H1 (cell line): ENCODE data around the gene RBBP6. TPM values are rescaled to one million over a fixed set of nuclear protein-coding genes. Genes with fewer than 3 reads are reported as not detected.

Source experiments
- CTCF ChIA-PET: fragments of 300-600 bp; sonication (Branson Sonifier 250); formaldehyde crosslinking; loops from one replicate; lab custom pipeline; 2021; ENCODE audit not compliant: partially characterized antibody; lab: Charles Lee
- POLR2A ChIA-PET: fragments of 300-600 bp; sonication (Branson Sonifier 250); formaldehyde crosslinking; loops from one replicate; lab custom pipeline; 2021; ENCODE audit warnings: inconsistent platforms; ENCODE audit not compliant: partially characterized antibody; lab: Charles Lee
- DNase-seq, 2 experiments: peaks; one replicate each; pipeline versions ENCODE4 v3.0.0 to v3.0.0-alpha.2; 2010 to 2022; ENCODE audit warnings: low spot score in 2 of 2, low read depth in 1 of 2, mixed read lengths in 1 of 2
- FAIRE-seq: peaks from 2 replicates; lab custom pipeline; 2011; peaks lifted over from hg19 to GRCh38; lab: Jason Lieb, UNC
- H2AFZ ChIP-seq: 2 replicates; pipeline ENCODE4 v1.8.1; 2012; ENCODE audit warnings: low read length, inconsistent platforms
- H2AK5ac ChIP-seq: 2 replicates; pipeline ENCODE4 v1.6.1; 2013; ENCODE audit warnings: low read depth, low read length
- H2BK120ac ChIP-seq: replicated peaks from 2 replicates; pipeline ENCODE3; 2013; ENCODE audit warnings: low read depth, low read length, inconsistent platforms
- H2BK12ac ChIP-seq: 2 replicates; pipeline ENCODE4 v1.6.1; 2013; ENCODE audit warnings: low read depth, low read length
- H2BK15ac ChIP-seq: 2 replicates; pipeline ENCODE4 v1.6.1; 2013; ENCODE audit warnings: low read length
- H2BK20ac ChIP-seq: 2 replicates; pipeline ENCODE4 v1.6.1; 2013; ENCODE audit warnings: low read length
- H2BK5ac ChIP-seq: 2 replicates; pipeline ENCODE4 v1.6.1; 2013; ENCODE audit warnings: low read depth, low read length
- H3K14ac ChIP-seq: 2 replicates; pipeline ENCODE4 v1.6.1; 2013; ENCODE audit warnings: inconsistent platforms; ENCODE audit not compliant: insufficient read length
- H3K18ac ChIP-seq: 2 replicates; pipeline ENCODE4 v1.6.1; 2013; ENCODE audit warnings: low read length; ENCODE audit errors: extremely low read depth
- H3K23ac ChIP-seq: 2 replicates; pipeline ENCODE4 v1.6.1; 2013; ENCODE audit warnings: inconsistent platforms; ENCODE audit not compliant: insufficient read length
- H3K23me2 ChIP-seq: 2 replicates; pipeline ENCODE4 v1.6.1; 2013; ENCODE audit warnings: low read depth, low read length
- H3K27ac ChIP-seq: 2 replicates; pipeline ENCODE4 v1.6.1; 2011; ENCODE audit warnings: low read depth, low read length, inconsistent platforms
- H3K27me3 ChIP-seq, 4 experiments: replicated peaks in 1 of 4; 1 replicate in 1 of 4; 2 replicates in 3 of 4; pipeline versions ENCODE4 v1.6.1 to v1.8.1; 2011 to 2013; ENCODE audit warnings: low read length in 3 of 4, mild to moderate bottlenecking in 3 of 4, inconsistent platforms in 2 of 4, mixed read lengths in 2 of 4, moderate library complexity in 1 of 4; ENCODE audit not compliant: control insufficient read depth in 3 of 4, insufficient read depth in 3 of 4; ENCODE audit errors: extremely low read depth in 1 of 4
- H3K36me3 ChIP-seq, 4 experiments: 2 replicates each; pipeline versions ENCODE4 v1.6.1 to v1.8.1; 2011 to 2013; ENCODE audit warnings: mild to moderate bottlenecking in 4 of 4, low read length in 3 of 4, moderate library complexity in 2 of 4, control low read depth in 1 of 4, inconsistent platforms in 1 of 4; ENCODE audit not compliant: insufficient read depth in 4 of 4, control insufficient read depth in 2 of 4
- H3K4ac ChIP-seq: replicated peaks from 2 replicates; pipeline ENCODE3; 2013; ENCODE audit warnings: low read length, low read depth, mixed read lengths, inconsistent platforms; ENCODE audit not compliant: insufficient read length
- H3K4me1 ChIP-seq, 4 experiments: replicated peaks in 1 of 4; 1 replicate in 1 of 4; 2 replicates in 3 of 4; pipeline versions ENCODE4 v1.6.1 to v1.8.1; 2011 to 2013; ENCODE audit warnings: low read length in 3 of 4, inconsistent platforms in 2 of 4, mixed read lengths in 1 of 4; ENCODE audit not compliant: insufficient read depth in 4 of 4, control insufficient read depth in 3 of 4
- H3K4me2 ChIP-seq, 2 experiments: 2 replicates each; pipeline versions ENCODE4 v1.6.1 to v1.8.1; 2011 to 2013; ENCODE audit warnings: low read depth in 2 of 2, low read length in 2 of 2, control low read depth in 1 of 2, inconsistent platforms in 1 of 2, mild to moderate bottlenecking in 1 of 2; ENCODE audit not compliant: insufficient read depth in 1 of 2
- H3K4me3 ChIP-seq, 4 experiments: fragments of 200-600, 300-600 bp in 1 of 4; sonication (generic), shearing (Covaris generic), sonication (Bioruptor Twin) in 1 of 4; 2 replicates each; pipeline versions ENCODE4 v1.5.1 to v1.8.1; 2011 to 2016; ENCODE audit warnings: low read length in 4 of 4, low read depth in 3 of 4, control low read depth in 2 of 4, inconsistent platforms in 2 of 4, mild to moderate bottlenecking in 2 of 4, mixed read lengths in 1 of 4, moderate library complexity in 1 of 4; ENCODE audit not compliant: insufficient read depth in 2 of 4; ENCODE audit errors: extremely low read depth in 1 of 4
- H3K56ac ChIP-seq: replicated peaks from 2 replicates; pipeline ENCODE3; 2013; ENCODE audit warnings: low read depth, mild to moderate bottlenecking, mixed read lengths, low read length, inconsistent platforms; ENCODE audit not compliant: insufficient read length
- H3K79me1 ChIP-seq: 2 replicates; pipeline ENCODE4 v1.6.1; 2013; ENCODE audit warnings: low read depth, low read length, control low read depth
- H3K79me2 ChIP-seq, 2 experiments: 2 replicates each; pipeline versions ENCODE4 v1.6.1 to v1.8.1; 2012 to 2013; ENCODE audit warnings: low read length in 2 of 2, mild to moderate bottlenecking in 2 of 2, inconsistent platforms in 1 of 2; ENCODE audit not compliant: insufficient read depth in 2 of 2, control insufficient read depth in 1 of 2
- H3K9ac ChIP-seq, 4 experiments: replicated peaks in 1 of 4; 1 replicate in 1 of 4; 2 replicates in 3 of 4; pipeline versions ENCODE4 v1.6.1 to v1.8.1; 2011 to 2013; ENCODE audit warnings: low read depth in 3 of 4, low read length in 3 of 4, control low read depth in 2 of 4, mild to moderate bottlenecking in 2 of 4, moderate library complexity in 2 of 4, inconsistent platforms in 1 of 4; ENCODE audit errors: extremely low read depth in 1 of 4
- H3K9me3 ChIP-seq, 2 experiments: 2 replicates each; pipeline versions ENCODE4 v1.6.1 to v1.8.1; 2012 to 2013; ENCODE audit warnings: mild to moderate bottlenecking in 2 of 2, moderate library complexity in 2 of 2, control low read depth in 1 of 2, inconsistent platforms in 1 of 2, low read depth in 1 of 2, low read length in 1 of 2, mixed read lengths in 1 of 2; ENCODE audit not compliant: insufficient read depth in 2 of 2
- H4K20me1 ChIP-seq, 2 experiments: replicated peaks in 1 of 2; 2 replicates each; pipeline versions ENCODE3 to v1.8.1; 2011 to 2013; ENCODE audit warnings: inconsistent platforms in 2 of 2, low read length in 2 of 2, mild to moderate bottlenecking in 1 of 2; ENCODE audit not compliant: insufficient read depth in 2 of 2, control insufficient read depth in 1 of 2
- H4K5ac ChIP-seq: 2 replicates; pipeline ENCODE4 v1.6.1; 2013; ENCODE audit warnings: low read length, low read depth, mixed read lengths, inconsistent platforms; ENCODE audit not compliant: insufficient read length
- H4K8ac ChIP-seq: 2 replicates; pipeline ENCODE4 v1.8.0; 2013; ENCODE audit warnings: mild to moderate bottlenecking, moderate library complexity, low read length, inconsistent platforms; ENCODE audit not compliant: insufficient read depth; ENCODE audit errors: extremely low read depth
- H4K91ac ChIP-seq: replicated peaks from 2 replicates; pipeline ENCODE3; 2013; ENCODE audit warnings: low read length, mixed read lengths, inconsistent platforms; ENCODE audit not compliant: insufficient read length
- FOSL1 ChIP-seq: IDR thresholded peaks from 2 replicates; pipeline ENCODE4 v1.6.1; 2011; ENCODE audit warnings: mild to moderate bottlenecking, low read depth, low read length, moderate library complexity; ENCODE audit not compliant: insufficient read depth
- JUND ChIP-seq: IDR thresholded peaks from 2 replicates; pipeline ENCODE4 v1.6.1; 2011; ENCODE audit warnings: mild to moderate bottlenecking, improper control_type of control experiment, low read length
- POLR2AphosphoS5 ChIP-seq: IDR thresholded peaks from 2 replicates; pipeline ENCODE4 v1.6.1; 2011; ENCODE audit warnings: low read depth, low read length
- WGBS, 2 experiments: shearing (Covaris generic) in 1 of 2; methylation state at CpG; one replicate each; pipeline versions ENCODE4 v1.1.6 to v1.1.7; 2013 to 2015; ENCODE audit warnings: low lambda C conversion rate in 2 of 2, mixed read lengths in 2 of 2, inconsistent platforms in 1 of 2, low coverage in 1 of 2, missing lambda C conversion rate in 1 of 2; ENCODE audit not compliant: insufficient replicate concordance in 2 of 2, insufficient coverage in 1 of 2, insufficient read length in 1 of 2; ENCODE audit errors: extremely low coverage in 1 of 2, missing lambda C conversion rate in 1 of 2; 5-methylcytosine and 5-hydroxymethylcytosine counted together
- polyA plus RNA-seq, 7 experiments: library from polyadenylated mRNA; depleted of rRNA in 3 of 7; stranded (reverse) in 5 of 7; unstranded in 2 of 7; fragments of >200 nt in 5 of 7; fragments of 200-250 nt in 2 of 7; gene quantifications; 1 replicate in 5 of 7; 2 replicates in 1 of 7; 4 replicates in 1 of 7; pipeline versions ENCODE4 v1.2.1 to v1.2.3, GENCODE V29; 2011 to 2013; ENCODE audit warnings: missing spikeins in 2 of 7, mixed read lengths in 2 of 7
- total RNA-seq: library from RNA; stranded (reverse); fragmentation: NEBNext Ultra II Directional; extraction: Animal tissue kit (Norgen Biotek cat#: 25700); gene quantifications from 2 replicates; pipeline ENCODE4 v1.2.1, GENCODE V29; 2021

RBBP6 gene
- total and polyA plus RNA-seq, 2 of the 8 experiments (the other 6 are each of a cell fraction or from before 2014, with no cell fraction given), result 22.5 to 54.5 TPM

DNA sequence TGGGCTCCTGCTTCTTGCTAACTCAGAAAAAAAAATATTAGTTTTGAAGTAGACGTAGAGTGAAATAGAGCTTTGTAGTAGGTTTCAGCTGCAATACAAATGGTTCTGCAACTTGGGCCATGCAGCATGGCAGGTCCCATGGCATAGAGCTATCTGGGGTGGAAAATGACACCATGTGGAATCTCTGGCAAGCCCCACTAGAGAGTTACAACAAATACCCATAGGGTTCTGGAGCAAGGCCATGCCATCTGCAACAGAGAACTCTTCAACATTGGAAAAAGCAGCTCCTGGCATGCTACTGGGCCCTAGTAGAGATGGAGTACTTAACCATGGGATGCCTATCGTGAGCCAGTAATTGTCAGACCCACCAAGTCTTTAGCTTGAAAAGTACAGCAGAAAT is 25.3 kb upstream of the RBBP6 start:
- no peaks in the 10 kb centered on the region for H4K20me1 ChIP-seq
- no peak overlapping the region for H2AFZ ChIP-seq
- H3K23ac ChIP-seq, result no peak overlapping the region
- H4K91ac ChIP-seq, result no peak overlapping the region
- no peak for DNase-seq
- CTCF ChIA-PET, result interaction anchor here (0.5 to 4.9 kb wide), 11 partner anchors 9 to 712 kb away, joined by 3 to 53 read pairs (median 3); no protein-coding TSS in a partner anchor
- no peak for FAIRE-seq
- no peak overlapping the region for H2BK120ac ChIP-seq
- no peaks in the 10 kb centered on the region for H3K79me1 ChIP-seq
- no peak overlapping the region for H2BK5ac ChIP-seq
- no peak overlapping the region for H3K4ac ChIP-seq
- no peaks in the 10 kb centered on the region for H3K79me2 ChIP-seq
- no peak overlapping the region for H3K14ac ChIP-seq
- no peak overlapping the region for H3K27ac ChIP-seq
- H3K9me3 ChIP-seq, result no peaks in the 10 kb centered on the region
- POLR2A ChIA-PET, result interaction anchor here (2.3 kb wide), 1 partner anchor 27 kb away, joined by 6 read pairs; no protein-coding TSS in a partner anchor
- H2AK5ac ChIP-seq, result no peak overlapping the region
- H3K36me3 ChIP-seq, result no peaks in the 10 kb centered on the region
- no peak overlapping the region for H3K9ac ChIP-seq
- H3K27me3 ChIP-seq, result no peaks in the 10 kb centered on the region
- 81% methylated on average over 2 of the region's 2 CpGs; no CpG with 5 or more reads in 1 of the 2 experiments for WGBS, 2 experiments
- H4K8ac ChIP-seq, result no peak overlapping the region
- H3K56ac ChIP-seq, result no peak overlapping the region
- H2BK15ac ChIP-seq, result no peak overlapping the region
- H4K5ac ChIP-seq, result no peak overlapping the region
- H2BK12ac ChIP-seq, result no peak overlapping the region
- H3K4me2 ChIP-seq, result no peak overlapping the region
- H2BK20ac ChIP-seq, result no peak overlapping the region
- H3K18ac ChIP-seq, result no peak overlapping the region
- H3K4me3 ChIP-seq, result no peak overlapping the region
- no peaks in the 10 kb centered on the region for H3K4me1 ChIP-seq
- no peaks in the 10 kb centered on the region for H3K23me2 ChIP-seq
- TF ChIP-seq POLR2AphosphoS5 (no peak), FOSL1 (no peak), JUND (no peak)
